HG03045 (cell line): ENCODE results near the gene KRTAP10-11.

Source experiments
- ATAC-seq: cut with Tn5 transposase; IDR thresholded peaks from one replicate; pipeline ENCODE4 v1.9.1; 2021; ENCODE audit warnings: mild to moderate bottlenecking, moderate library complexity; ENCODE audit not compliant: unreplicated experiment

Gene KRTAP10-11

GRCh38 chr21:44692798-44693512 is 46.7 kb downstream of the KRTAP10-11 start:
- ATAC-seq: no peak

- no peak for ATAC-seq
Observed at GRCh38 chr21:44694776-44695175, 48.6 kb downstream of the KRTAP10-11 start.

DNA sequence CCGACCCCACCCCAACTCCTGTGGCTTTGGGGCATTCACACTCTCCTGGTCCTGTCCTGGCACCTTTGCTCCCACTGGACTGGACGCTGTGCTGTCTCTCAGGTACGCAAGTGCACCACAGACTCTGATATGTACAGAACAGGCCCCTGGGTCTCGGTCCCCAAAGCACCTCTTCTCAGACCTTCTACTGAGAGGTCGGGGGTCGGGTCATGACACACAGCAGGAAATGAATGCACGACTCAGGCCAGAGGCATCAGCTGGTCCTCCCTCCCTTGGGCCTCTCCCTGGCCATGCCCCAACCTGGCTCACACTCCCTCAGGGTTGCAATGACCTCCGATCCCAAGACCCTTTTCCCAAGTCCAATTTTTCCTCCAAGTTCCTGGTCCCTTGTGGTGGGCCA is 49.0 kb downstream of the KRTAP10-11 start:
- ATAC-seq: no peak

- no peak for ATAC-seq
Observed at GRCh38 chr21:44695641-44696040, 49.4 kb downstream of the KRTAP10-11 start.

DNA sequence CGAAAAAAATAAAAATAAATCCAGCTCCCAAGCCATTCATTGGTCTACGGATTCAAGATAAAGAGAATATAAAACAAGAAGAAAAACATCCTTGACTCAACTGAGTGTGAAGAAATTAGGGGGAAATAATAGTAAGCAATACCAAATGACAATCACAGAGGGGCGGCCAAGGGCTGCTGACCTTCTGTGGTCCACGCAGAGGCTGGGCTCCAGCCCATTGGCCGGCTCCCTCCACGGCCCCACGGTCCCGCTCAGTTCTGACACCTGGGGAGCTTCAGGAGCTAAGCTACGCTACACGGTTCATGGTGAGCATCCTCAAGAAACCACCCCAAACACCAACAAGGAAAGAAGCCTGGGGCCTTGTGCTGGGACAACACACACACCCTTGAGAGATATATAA is 50.4 kb downstream of the KRTAP10-11 start:
- ATAC-seq: no peak
